Stimulated activated CD8-positive, alpha-beta memory T cell treated with anti-CD3 and anti-CD28 coated beads, Interleukin-7, amount 100 ng/mL, for 24 hours (primary cell): ENCODE results near the gene ERBIN.
"Not testable (repeated sequence)": the region's sequence is repeated elsewhere in the genome, so short reads cannot be mapped to it uniquely, and the experiment has no call there.

Experiments
- DNase-seq: peaks from one replicate; pipeline ENCODE4 v3.0.0-alpha.2; 2020; ENCODE audit warnings: low read depth

ERBIN gene

GRCh38 chr5:66009277-66009676, 82.9 kb downstream of the ERBIN start:
- DNase-seq: no peak

GRCh38 chr5:66010476-66010875, 84.1 kb downstream of the ERBIN start:
- DNase-seq: no peak

- DNase-seq: no peak
Measured at GRCh38 chr5:66012271-66012670, 85.9 kb downstream of the ERBIN start.

- DNase-seq: no peak
Measured at GRCh38 chr5:66013397-66013796, 87.0 kb downstream of the ERBIN start.

GRCh38 chr5:66013906-66014305, 87.5 kb downstream of the ERBIN start:
- no peak for DNase-seq

- DNase-seq: no peak
Measured at GRCh38 chr5:66015196-66015960, 89.0 kb downstream of the ERBIN start.

GRCh38 chr5:66021585-66021984, 95.2 kb downstream of the ERBIN start:
- DNase-seq: no peak

GRCh38 chr5:66039296-66039695, 112.9 kb downstream of the ERBIN start:
- DNase-seq: no peak

- no peak for DNase-seq
Measured at GRCh38 chr5:66039701-66040100, 113.3 kb downstream of the ERBIN start.

GRCh38 chr5:66041627-66042026, 115.3 kb downstream of the ERBIN start:
- DNase-seq: no peak

- no peak for DNase-seq
Measured at GRCh38 chr5:66057239-66057638, 130.9 kb downstream of the ERBIN start.

- not testable (repeated sequence) for DNase-seq
Measured at GRCh38 chr5:66061320-66061719, 134.9 kb downstream of the ERBIN start.

- not testable (repeated sequence) for DNase-seq
Measured at GRCh38 chr5:66063061-66063460, 136.7 kb downstream of the ERBIN start.

GRCh38 chr5:66066826-66067225, 140.5 kb downstream of the ERBIN start:
- no peak for DNase-seq

GRCh38 chr5:66072031-66072430, 145.7 kb downstream of the ERBIN start:
- no peak for DNase-seq

GRCh38 chr5:66074901-66075300, 148.5 kb downstream of the ERBIN start:
- DNase-seq: no peak

GRCh38 chr5:66080664-66081063, 154.3 kb downstream of the ERBIN start:
- DNase-seq: no peak

GRCh38 chr5:66089384-66089783, 163.0 kb downstream of the ERBIN start:
- no peak for DNase-seq

GRCh38 chr5:66100851-66101250, 174.5 kb downstream of the ERBIN start:
- DNase-seq: no peak

GRCh38 chr5:66113160-66113559, 186.8 kb downstream of the ERBIN start:
- no peak for DNase-seq

GRCh38 chr5:66118304-66118703, 191.9 kb downstream of the ERBIN start:
- no peak for DNase-seq

GRCh38 chr5:66122379-66123034, 196.1 kb downstream of the ERBIN start:
- DNase-seq: no peak

- DNase-seq: no peak
Measured at GRCh38 chr5:66129144-66129543, 202.8 kb downstream of the ERBIN start.

- DNase-seq: no peak
Measured at GRCh38 chr5:66130493-66130892, 204.1 kb downstream of the ERBIN start.
